ENCODE results near the gene HAL.

HAL gene

GRCh38 chr12:96006727-96007126 lies 10.6 kb upstream of the HAL start:
- no peak for DNase-seq

- no peak for DNase-seq
These were observed 4.7 kb upstream of the HAL start for GRCh38 chr12:96000858-96001257.

- no peak for DNase-seq
These were observed 3.3 kb upstream of the HAL start for GRCh38 chr12:95999484-95999883.

- peak; percentile 88 for DNase-seq
These were observed 2.6 kb upstream of the HAL start for GRCh38 chr12:95998611-95999286.

GRCh38 chr12:95997911-95998510 lies 1.9 kb upstream of the HAL start:
- peak; percentile 65 for DNase-seq

- DNase-seq: no peak
These were observed 1.1 kb upstream of the HAL start for GRCh38 chr12:95997276-95997675.

- DNase-seq: no peak
These were observed 709 bp downstream of the HAL start for GRCh38 chr12:95995238-95996031.

- DNase-seq: no peak
These were observed 1.7 kb downstream of the HAL start for GRCh38 chr12:95994476-95994875.

- no peak for DNase-seq
These were observed 2.2 kb downstream of the HAL start for GRCh38 chr12:95993907-95994306.

GRCh38 chr12:95990136-95990535 lies 6.0 kb downstream of the HAL start:
- no peak for DNase-seq

- DNase-seq: no peak
These were observed 6.5 kb downstream of the HAL start for GRCh38 chr12:95989504-95990123.

- no peak for DNase-seq
These were observed 7.5 kb downstream of the HAL start for GRCh38 chr12:95988506-95989275.

GRCh38 chr12:95986635-95987570 lies 9.2 kb downstream of the HAL start:
- DNase-seq: no peak

GRCh38 chr12:95984682-95985081 lies 11.5 kb downstream of the HAL start:
- DNase-seq: no peak

- DNase-seq: no peak
These were observed 13.5 kb downstream of the HAL start for GRCh38 chr12:95982602-95983001.

- DNase-seq: no peak
These were observed 15.7 kb downstream of the HAL start for GRCh38 chr12:95980437-95980836.

- no peak for DNase-seq
These were observed 17.4 kb downstream of the HAL start for GRCh38 chr12:95978774-95979173.

- no peak for DNase-seq
These were observed 17.8 kb downstream of the HAL start for GRCh38 chr12:95978351-95978750.

- DNase-seq: no peak
These were observed 18.3 kb downstream of the HAL start for GRCh38 chr12:95977764-95978305.

GRCh38 chr12:95976416-95976832 lies 19.7 kb downstream of the HAL start:
- no peak for DNase-seq

- DNase-seq: no peak
These were observed 20.7 kb downstream of the HAL start for GRCh38 chr12:95975491-95975890.

Data from activated CD4-positive, alpha-beta T cell treated with anti-CD3 and anti-CD28 coated beads, Interleukin-2, amount 50 U/mL, for 16 hours (primary cell).